OCI-LY7 (cell line): Measurements from ENCODE around the gene COL8A1. TPM values are rescaled to one million over a fixed set of nuclear protein-coding genes. Genes with fewer than 3 reads are reported as not detected.

ENCODE experiments used
- total RNA-seq, 2 experiments: library from RNA; depleted of rRNA in 1 of 2; stranded (reverse); fragments of >200 nt in 1 of 2; shearing (Covaris generic) in 1 of 2; gene quantifications; 2 replicates each; pipeline ENCODE4 v1.2.3, GENCODE V29; 2014 to 2022

Gene COL8A1
- total RNA-seq, 2 experiments from 2014 or later = 0.10 TPM; not detected in 1

Other genes starting within 250 kb of the COL8A1 start
- 25.7 and 34.2 TPM in 2 replicates for gene CMSS1, start 179.3 kb downstream of the COL8A1 start, total RNA-seq (2014; rRNA removed; shearing (Covaris generic))
- gene CMSS1, start 179.3 kb downstream of the COL8A1 start, total RNA-seq (2022) = 46.6 and 51.3 TPM in 2 replicates